K562 treated with DMSO at 1 percent for 48 hours (cell line): Measurements from ENCODE around the gene CYB5R2. TPM values are rescaled to one million over a fixed set of nuclear protein-coding genes. Genes with fewer than 3 reads are reported as not detected.

Source experiments
- total RNA-seq: library from RNA; unstranded; fragments of 300-600 nt; gene quantifications from 2 replicates; pipeline ENCODE4 v1.2.3, GENCODE V29; 2022; ENCODE audit warnings: low replicate concordance; ENCODE audit errors: extremely low read depth

Gene CYB5R2
- not detected in 2 replicates for total RNA-seq

DNA sequence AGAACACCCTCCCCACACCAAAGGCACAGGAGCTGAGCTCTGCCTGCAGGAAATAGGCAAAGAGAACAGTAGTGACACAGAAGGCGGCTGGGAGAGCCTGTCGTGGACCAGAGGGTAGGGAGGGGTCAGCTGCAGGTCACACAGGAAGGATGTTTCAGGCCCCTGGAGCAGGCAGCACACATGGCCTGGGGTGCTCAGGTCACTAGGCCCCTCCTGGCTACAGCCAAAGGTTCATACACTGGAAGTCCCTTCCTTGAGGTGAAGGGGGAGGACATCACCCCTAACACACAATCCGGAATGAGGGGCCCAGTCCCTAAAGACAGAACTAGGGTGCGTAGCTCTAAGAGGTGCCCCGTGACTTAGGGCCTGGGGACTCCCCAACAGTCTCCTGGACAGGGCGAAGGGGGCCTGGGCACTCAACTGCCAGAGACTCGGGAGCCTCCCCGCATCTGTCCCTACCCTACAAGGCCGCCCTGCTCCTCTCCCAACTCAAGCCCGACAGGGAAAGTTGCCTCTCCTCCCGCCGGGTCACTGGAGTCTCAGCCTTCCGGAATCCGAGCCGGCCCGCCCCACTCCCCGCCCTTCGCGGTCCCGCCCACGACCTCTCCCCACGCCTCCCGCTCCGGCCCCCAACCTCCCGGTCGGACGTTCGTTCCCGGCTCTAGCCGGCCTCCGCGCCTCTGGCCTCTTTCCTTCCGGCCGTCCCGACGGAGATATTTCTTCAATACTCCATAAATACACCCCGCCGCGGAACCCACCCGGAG, at the start of gene CYB5R2:
Gene CYB5R2 (minus strand): TSS at position 541 of the 764 bp plus-strand sequence. CDS start 675 bp downstream, outside the sequence.

DNA sequence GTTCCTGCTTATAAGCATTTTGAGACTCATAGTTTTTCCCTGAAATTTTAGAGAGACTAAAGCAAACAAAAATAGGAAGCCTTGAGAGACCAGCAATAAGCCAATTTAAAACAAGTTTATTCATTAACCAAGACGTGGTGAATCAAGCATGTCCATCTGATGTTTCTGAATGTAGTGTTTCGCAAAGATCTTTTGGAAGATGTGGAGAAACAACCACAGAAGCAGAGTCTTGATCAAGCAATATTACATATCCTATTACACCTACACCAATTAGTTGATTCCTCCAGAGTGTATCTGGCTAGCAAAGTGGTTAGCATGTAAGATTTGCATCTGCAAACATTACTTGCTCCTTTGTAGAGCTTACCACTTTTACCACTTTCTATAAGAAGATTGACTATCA, 33.1 kb upstream of the CYB5R2 start, which contains the start of gene OVCH2:
Gene OVCH2 (minus strand): TSS at position 101 of the 400 bp plus-strand sequence. CDS start 83 bp downstream, at position 18.

Other genes starting within 250 kb of the CYB5R2 start
- gene OLFML1, start 188.0 kb downstream of the CYB5R2 start, total RNA-seq, result not detected in 2 replicates
- gene PPFIBP2, start 159.5 kb downstream of the CYB5R2 start, total RNA-seq, result not detected in 2 replicates
- gene OVCH2, start 33.0 kb upstream of the CYB5R2 start, total RNA-seq, result not detected in 2 replicates
- not detected in 2 replicates for gene OR5P2, start 123.4 kb upstream of the CYB5R2 start, total RNA-seq
- gene OR5P3, start 157.3 kb upstream of the CYB5R2 start, total RNA-seq, result not detected in 2 replicates